ENCODE results near the gene CAMK4. TPM values are rescaled to one million over a fixed set of nuclear protein-coding genes. Genes with fewer than 3 reads are reported as not detected.

CAMK4 gene
- total RNA-seq, 3 donors from 2014 or later: 35.5 to 49.5 (median 36.9) TPM

GRCh38 chr5:111224561-111225345 lies 569 bp downstream of the CAMK4 start:
- DNase-seq: no peak

DNA sequence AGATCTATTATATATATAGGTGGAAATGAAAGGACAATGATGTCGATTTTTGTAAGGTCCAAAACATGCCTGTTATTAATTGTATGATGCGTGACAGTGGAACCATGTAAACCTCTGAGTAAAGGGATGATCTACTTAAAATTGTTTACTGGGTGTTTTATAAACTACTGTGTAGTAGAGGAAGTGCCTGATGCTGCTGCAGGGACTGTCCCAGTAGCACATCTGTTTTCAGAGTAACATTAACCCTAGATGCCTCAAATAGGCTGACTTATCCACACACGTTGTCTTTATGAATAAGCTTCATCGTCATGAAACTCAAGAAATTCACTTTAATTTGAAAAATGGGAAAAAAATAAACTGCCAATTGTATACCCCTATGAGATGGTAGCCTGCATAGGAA lies 1.7 kb downstream of the CAMK4 start:
- ATAC-seq (peak; percentile 23 to 26), DNase-seq (no peak)
- Mint-ChIP-seq H3K4me3 (peak overlapping the region; percentile 95), H3K36me3 (ENCODE audit: insufficient read depth) (peaks cover 7% of the 10 kb centered on the region), H3K4me1 (ENCODE audit: low read depth) (peaks cover 65% of the 10 kb centered on the region), H3K9me3 (no peaks in the 10 kb centered on the region), H3K27me3 (ENCODE audit: low read depth) (no peaks in the 10 kb centered on the region)

More at GRCh38 chr5:111224561-111225345, 569 bp downstream of the CAMK4 start:
- Mint-ChIP-seq H3K9me3 (no peaks in the 10 kb centered on the region), H3K4me3 (peak overlapping the region; percentile 95), H3K4me1 (ENCODE audit: low read depth) (peaks cover 56% of the 10 kb centered on the region), H3K27me3 (ENCODE audit: low read depth) (no peaks in the 10 kb centered on the region), H3K36me3 (ENCODE audit: insufficient read depth) (peaks cover 6% of the 10 kb centered on the region)
- peak; percentile 29 to 35 for ATAC-seq

GRCh38 chr5:111226556-111226955 lies 2.4 kb downstream of the CAMK4 start:
- Mint-ChIP-seq H3K4me1 (ENCODE audit: low read depth) (peaks cover 70% of the 10 kb centered on the region), H3K36me3 (ENCODE audit: insufficient read depth) (peaks cover 7% of the 10 kb centered on the region), H3K4me3 (peak overlapping the region; percentile 95), H3K9me3 (no peaks in the 10 kb centered on the region), H3K27me3 (ENCODE audit: low read depth) (no peaks in the 10 kb centered on the region)
- DNase-seq: no peak
- ATAC-seq: no peak

GRCh38 chr5:111227226-111227782 lies 3.1 kb downstream of the CAMK4 start:
- Mint-ChIP-seq H3K4me3 (peak overlapping the region; percentile 95), H3K36me3 (ENCODE audit: insufficient read depth) (peaks cover 7% of the 10 kb centered on the region), H3K9me3 (no peaks in the 10 kb centered on the region), H3K27me3 (ENCODE audit: low read depth) (no peaks in the 10 kb centered on the region), H3K4me1 (ENCODE audit: low read depth) (peaks cover 75% of the 10 kb centered on the region)
- ATAC-seq (peak; percentile 13 to 18), DNase-seq (no peak)

DNA sequence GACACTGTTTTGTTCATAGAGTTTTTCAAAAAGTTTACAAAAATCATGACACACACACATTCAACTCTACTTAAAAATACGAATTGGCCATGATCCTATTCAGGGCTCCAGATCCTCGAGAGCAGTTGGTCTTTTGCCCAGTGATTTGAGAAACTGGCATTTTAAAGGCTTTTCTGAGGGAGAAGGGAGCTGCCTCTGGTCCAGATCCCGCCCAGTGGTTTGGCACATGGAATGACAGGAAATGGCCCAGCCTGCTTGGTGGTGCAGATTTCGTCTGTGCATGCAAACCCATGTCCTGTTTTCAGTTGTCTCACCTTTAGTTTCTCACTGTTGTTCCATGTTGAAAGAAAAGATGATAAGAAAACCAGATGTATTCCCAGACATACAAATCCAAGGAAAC lies 3.6 kb downstream of the CAMK4 start:
- Mint-ChIP-seq H3K4me1 (ENCODE audit: low read depth) (peaks cover 75% of the 10 kb centered on the region), H3K36me3 (ENCODE audit: insufficient read depth) (peaks cover 7% of the 10 kb centered on the region), H3K27me3 (ENCODE audit: low read depth) (no peaks in the 10 kb centered on the region), H3K9me3 (no peaks in the 10 kb centered on the region), H3K4me3 (peak overlapping the region; percentile 95)
- ATAC-seq (no peak), DNase-seq (no peak)

DNA sequence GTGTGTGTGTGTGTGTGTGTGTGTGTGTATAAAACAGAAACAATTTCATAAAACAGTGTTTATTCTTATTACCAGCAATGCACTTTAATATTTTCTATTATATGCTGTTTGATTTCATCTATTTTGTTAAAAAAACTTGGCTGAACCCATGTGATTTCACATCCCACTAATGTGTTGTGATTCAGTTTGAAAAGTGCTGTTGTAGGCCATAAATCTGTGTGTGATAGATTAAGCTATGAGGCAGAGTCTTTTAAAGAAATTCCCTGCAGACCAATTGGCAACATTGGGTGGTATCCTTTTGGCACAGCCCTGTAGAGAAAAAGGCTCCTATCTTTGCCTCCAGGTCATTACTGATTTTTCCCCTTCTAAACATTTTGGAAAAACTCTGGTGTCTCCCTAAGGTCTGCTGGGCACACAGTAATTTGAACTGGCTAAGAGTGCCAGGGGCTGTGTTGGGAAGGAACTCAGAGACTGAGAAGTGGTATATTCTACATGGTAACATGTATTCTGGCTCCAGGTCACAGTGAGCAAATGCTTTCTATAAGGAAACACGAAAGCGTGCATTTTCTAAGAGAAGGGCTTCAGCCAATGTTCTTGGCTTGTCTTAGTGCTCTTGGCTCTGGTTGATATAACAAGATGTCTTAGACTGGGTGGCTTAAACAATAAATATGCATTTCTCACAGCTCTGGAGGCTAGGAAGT lies 4.5 kb downstream of the CAMK4 start:
- H3K4me1 Mint-ChIP-seq (ENCODE audit: low read depth): peaks cover 75% of the 10 kb centered on the region
- ATAC-seq (no peak), DNase-seq (no peak)
- H3K4me3 Mint-ChIP-seq: peak overlapping the region; percentile 76
- H3K27me3 Mint-ChIP-seq (ENCODE audit: low read depth): no peaks in the 10 kb centered on the region
- H3K9me3 Mint-ChIP-seq: no peaks in the 10 kb centered on the region
- peaks cover 7% of the 10 kb centered on the region for H3K36me3 Mint-ChIP-seq (ENCODE audit: insufficient read depth)

GRCh38 chr5:111229221-111229835 lies 5.1 kb downstream of the CAMK4 start:
- Mint-ChIP-seq H3K27me3 (ENCODE audit: low read depth) (no peaks in the 10 kb centered on the region), H3K4me3 (peak overlapping the region; percentile 76), H3K36me3 (ENCODE audit: insufficient read depth) (peaks cover 7% of the 10 kb centered on the region), H3K9me3 (no peaks in the 10 kb centered on the region), H3K4me1 (ENCODE audit: low read depth) (peaks cover 80% of the 10 kb centered on the region)
- ATAC-seq (no peak), DNase-seq (no peak)

GRCh38 chr5:111229871-111230810 lies 6.0 kb downstream of the CAMK4 start:
- ATAC-seq (peak; percentile 31 to 34), DNase-seq (no peak)
- Mint-ChIP-seq H3K4me3 (peak overlapping the region; percentile 76), H3K36me3 (ENCODE audit: insufficient read depth) (peaks cover 7% of the 10 kb centered on the region), H3K27me3 (ENCODE audit: low read depth) (no peaks in the 10 kb centered on the region), H3K4me1 (ENCODE audit: low read depth) (peaks cover 84% of the 10 kb centered on the region), H3K9me3 (no peaks in the 10 kb centered on the region)

- H3K36me3 Mint-ChIP-seq (ENCODE audit: insufficient read depth): peaks cover 7% of the 10 kb centered on the region
- H3K4me1 Mint-ChIP-seq (ENCODE audit: low read depth): peaks cover 85% of the 10 kb centered on the region
- ATAC-seq (peak; percentile 23 to 32), DNase-seq (no peak)
- peak overlapping the region; percentile 42 for H3K4me3 Mint-ChIP-seq
- no peaks in the 10 kb centered on the region for H3K27me3 Mint-ChIP-seq (ENCODE audit: low read depth)
- H3K9me3 Mint-ChIP-seq: no peaks in the 10 kb centered on the region
These were observed 6.9 kb downstream of the CAMK4 start for GRCh38 chr5:111231119-111231518.

- Mint-ChIP-seq H3K4me1 (ENCODE audit: low read depth) (peaks cover 88% of the 10 kb centered on the region), H3K9me3 (no peaks in the 10 kb centered on the region), H3K4me3 (peak overlapping the region; percentile 46), H3K27me3 (ENCODE audit: low read depth) (no peaks in the 10 kb centered on the region), H3K36me3 (ENCODE audit: insufficient read depth) (peaks cover 4% of the 10 kb centered on the region)
- DNase-seq (no peak), ATAC-seq (peak; percentile 5 to 13)
These were observed 8.3 kb downstream of the CAMK4 start for GRCh38 chr5:111232311-111233051.

- H3K4me3 Mint-ChIP-seq: peak overlapping the region; percentile 49
- ATAC-seq (peak; percentile 33 to 35), DNase-seq (no peak)
- no peaks in the 10 kb centered on the region for H3K27me3 Mint-ChIP-seq (ENCODE audit: low read depth)
- peaks cover 88% of the 10 kb centered on the region for H3K4me1 Mint-ChIP-seq (ENCODE audit: low read depth)
- peaks cover 3% of the 10 kb centered on the region for H3K36me3 Mint-ChIP-seq (ENCODE audit: insufficient read depth)
- H3K9me3 Mint-ChIP-seq: no peaks in the 10 kb centered on the region
These were observed 8.8 kb downstream of the CAMK4 start for GRCh38 chr5:111233052-111233374.

GRCh38 chr5:111234125-111234524 lies 9.9 kb downstream of the CAMK4 start:
- Mint-ChIP-seq H3K4me1 (ENCODE audit: low read depth) (peaks cover 91% of the 10 kb centered on the region), H3K9me3 (no peaks in the 10 kb centered on the region), H3K4me3 (peak overlapping the region; percentile 59), H3K27me3 (ENCODE audit: low read depth) (no peaks in the 10 kb centered on the region), H3K36me3 (ENCODE audit: insufficient read depth) (peaks cover 3% of the 10 kb centered on the region)
- ATAC-seq (no peak), DNase-seq (no peak)

DNA sequence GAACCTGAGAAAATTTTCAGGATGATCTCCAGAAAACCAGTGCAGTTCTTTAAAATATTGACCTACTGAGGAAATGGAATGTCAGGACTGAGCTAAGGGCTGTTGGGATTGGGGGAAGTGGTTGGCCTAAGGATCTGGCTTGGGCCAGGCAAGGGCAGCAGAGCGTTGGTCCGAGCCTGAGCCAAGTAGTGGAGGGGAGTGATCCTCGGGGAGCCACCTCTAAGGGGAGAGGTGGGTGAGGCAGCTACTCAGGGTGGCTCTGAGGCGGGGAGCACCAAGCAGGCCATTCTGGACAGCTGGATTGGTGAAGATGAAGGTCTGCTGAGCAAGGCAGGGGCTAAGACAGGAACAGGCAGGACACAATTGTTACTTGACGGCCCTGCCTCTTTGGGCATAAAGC lies 11.5 kb downstream of the CAMK4 start:
- no peak for DNase-seq
- ATAC-seq: no peak
- Mint-ChIP-seq H3K36me3 (ENCODE audit: insufficient read depth) (peaks cover 2% of the 10 kb centered on the region), H3K27me3 (ENCODE audit: low read depth) (no peaks in the 10 kb centered on the region), H3K4me3 (peak overlapping the region; percentile 1), H3K4me1 (ENCODE audit: low read depth) (peaks cover 92% of the 10 kb centered on the region), H3K9me3 (no peaks in the 10 kb centered on the region)
